ENCODE results near the gene HOXB5.

The HOXB5 gene

DNA sequence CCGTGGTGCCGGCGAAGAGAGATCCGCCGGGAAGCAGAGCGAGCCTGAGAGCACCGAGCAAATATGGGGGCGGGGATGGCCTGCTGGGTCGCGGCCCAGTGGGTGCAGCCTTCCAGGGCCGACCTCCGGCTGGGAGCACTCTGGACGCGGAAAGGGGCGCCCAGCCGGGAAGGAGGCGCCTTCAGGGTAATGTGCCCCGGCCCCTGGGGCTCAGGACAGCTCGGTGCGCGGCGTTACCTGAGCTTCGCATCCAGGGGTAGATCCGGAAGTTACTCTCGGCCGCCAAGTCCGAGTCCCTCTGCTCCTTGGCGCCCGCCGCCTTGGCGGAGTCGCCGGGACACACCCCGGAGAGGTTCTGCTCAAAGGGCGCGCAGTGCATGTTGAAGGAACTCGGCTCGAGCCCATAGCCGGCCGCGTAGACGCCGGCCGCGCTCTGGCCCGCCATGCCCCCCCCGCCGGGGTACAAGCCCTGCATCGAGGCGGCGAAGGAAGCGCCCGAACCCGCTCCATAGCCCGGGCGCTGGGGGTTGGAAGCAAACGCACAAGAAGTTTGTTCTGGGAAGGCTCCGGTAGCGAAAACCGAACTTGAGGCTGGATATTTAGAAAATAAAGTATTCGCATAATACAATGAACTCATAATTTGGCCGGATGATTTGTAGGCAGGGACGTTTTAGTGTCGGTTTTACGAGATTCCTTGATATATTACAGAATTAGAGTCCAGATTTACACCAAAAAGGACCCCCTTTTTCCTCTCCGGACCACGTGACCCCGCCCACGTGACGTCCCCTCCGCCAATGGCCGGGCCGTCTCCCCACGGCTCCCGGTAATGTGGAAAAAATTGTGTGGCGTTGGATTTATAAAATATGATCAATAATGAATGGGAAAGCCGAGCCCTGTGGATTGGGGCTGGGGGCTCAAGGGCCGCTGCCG lies 17.0 kb upstream of the HOXB5 start, which contains the start of gene HOXB7:
Gene HOXB7, minus strand, starts transcription at position 736 of the 930 bp plus-strand sequence. Its CDS starts 99 bp downstream, at position 637.
- no peak within 1 kb of the TSS for H3K27ac ChIP-seq
- peaks cover 8% of the 10 kb centered on the region; the same call in 1 of the 2 replicates for H3K9me3 ChIP-seq
- no peak within 1 kb of the TSS for H3K4me3 ChIP-seq
- no peaks in the 10 kb centered on the region for H3K4me1 ChIP-seq
- H3K27me3 ChIP-seq: peaks cover 100% of the 10 kb centered on the region
- peaks cover 97% of the 10 kb centered on the region for H4K20me1 ChIP-seq
- no peaks in the 10 kb centered on the region for H3K36me3 ChIP-seq
- no peak for TF ChIP-seq Cebpa-rat (IDR thresholded peaks at IDR 0.05)
- no peak within 1 kb of the TSS for H3K9ac ChIP-seq
- no peak within 1 kb of the TSS for H3K4me2 ChIP-seq

DNA sequence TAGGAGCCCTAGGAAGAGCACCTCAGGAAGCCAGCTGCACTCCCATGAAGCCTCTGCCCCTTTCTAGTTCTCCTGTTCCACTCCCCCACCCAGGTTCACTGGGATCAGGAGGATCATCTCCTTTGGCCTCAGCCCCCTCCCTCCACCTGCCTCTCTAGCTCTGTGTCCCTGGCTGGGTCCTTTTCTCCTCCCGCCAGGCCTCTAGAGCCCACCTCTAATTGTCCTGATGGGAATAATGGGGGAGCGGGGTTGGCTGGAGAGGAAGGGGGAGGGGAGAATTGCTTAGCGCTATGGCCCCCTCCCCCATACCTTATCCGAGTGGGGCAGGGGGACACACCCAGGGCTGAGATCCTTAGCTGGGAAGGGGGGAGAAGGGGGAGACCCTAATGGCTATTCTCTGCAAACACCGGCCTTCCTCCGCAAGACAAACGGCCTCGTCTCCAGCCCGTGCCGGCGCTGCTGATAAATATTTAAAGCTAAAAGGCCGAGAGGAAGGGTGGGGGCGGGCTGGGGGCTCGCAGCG lies 16.2 kb upstream of the HOXB5 start:
- no peak overlapping the region for H3K4me3 ChIP-seq
- no peak overlapping the region for H3K27ac ChIP-seq
- H3K9me3 ChIP-seq: peaks cover 8% of the 10 kb centered on the region; the same call in 1 of the 2 replicates
- H4K20me1 ChIP-seq: peaks cover 97% of the 10 kb centered on the region
- H3K4me1 ChIP-seq: no peaks in the 10 kb centered on the region
- no peak overlapping the region for H3K9ac ChIP-seq
- H3K27me3 ChIP-seq: peaks cover 100% of the 10 kb centered on the region
- H3K4me2 ChIP-seq: no peak overlapping the region
- TF ChIP-seq Cebpa-rat (IDR thresholded peaks at IDR 0.05): no peak
- no peaks in the 10 kb centered on the region for H3K36me3 ChIP-seq

DNA sequence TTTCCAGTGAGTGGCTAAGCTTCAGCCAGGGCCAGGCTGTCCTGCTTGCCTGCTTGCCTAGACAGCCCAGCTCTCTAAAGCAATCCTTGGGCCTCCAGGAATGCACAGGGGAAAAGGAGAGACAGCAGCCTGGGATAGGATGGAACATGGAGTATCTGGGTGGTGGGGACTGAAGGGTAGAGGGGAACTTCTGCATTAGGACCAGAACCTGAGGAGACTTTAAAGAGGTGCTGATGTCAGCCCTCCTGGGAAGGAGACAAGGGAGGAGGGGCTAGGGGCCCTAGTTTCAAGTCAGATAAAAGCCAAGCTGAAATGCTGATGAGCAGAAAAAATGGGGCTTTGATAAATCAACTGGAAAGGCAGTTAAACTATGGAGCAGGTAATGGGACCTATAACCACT lies 15.5 kb upstream of the HOXB5 start:
- Histone ChIP-seq H3K9ac (no peak overlapping the region), H3K27me3 (peaks cover 100% of the 10 kb centered on the region), H3K36me3 (no peaks in the 10 kb centered on the region), H4K20me1 (peaks cover 98% of the 10 kb centered on the region), H3K4me1 (no peaks in the 10 kb centered on the region), H3K9me3 (peaks cover 8% of the 10 kb centered on the region; the same call in 1 of the 2 replicates), H3K27ac (no peak overlapping the region), H3K4me3 (no peak overlapping the region), H3K4me2 (no peak overlapping the region)
- TF ChIP-seq Cebpa-rat (IDR thresholded peaks at IDR 0.05): no peak

GRCh38 chr17:48608494-48608834 lies 14.9 kb upstream of the HOXB5 start:
- H3K4me2 ChIP-seq: no peak overlapping the region
- H4K20me1 ChIP-seq: peaks cover 98% of the 10 kb centered on the region
- no peak for TF ChIP-seq Cebpa-rat (IDR thresholded peaks at IDR 0.05)
- no peaks in the 10 kb centered on the region for H3K4me1 ChIP-seq
- H3K36me3 ChIP-seq: no peaks in the 10 kb centered on the region
- no peak overlapping the region for H3K27ac ChIP-seq
- no peak overlapping the region for H3K4me3 ChIP-seq
- H3K9ac ChIP-seq: no peak overlapping the region
- peaks cover 8% of the 10 kb centered on the region; the same call in 1 of the 2 replicates for H3K9me3 ChIP-seq
- peaks cover 100% of the 10 kb centered on the region for H3K27me3 ChIP-seq

DNA sequence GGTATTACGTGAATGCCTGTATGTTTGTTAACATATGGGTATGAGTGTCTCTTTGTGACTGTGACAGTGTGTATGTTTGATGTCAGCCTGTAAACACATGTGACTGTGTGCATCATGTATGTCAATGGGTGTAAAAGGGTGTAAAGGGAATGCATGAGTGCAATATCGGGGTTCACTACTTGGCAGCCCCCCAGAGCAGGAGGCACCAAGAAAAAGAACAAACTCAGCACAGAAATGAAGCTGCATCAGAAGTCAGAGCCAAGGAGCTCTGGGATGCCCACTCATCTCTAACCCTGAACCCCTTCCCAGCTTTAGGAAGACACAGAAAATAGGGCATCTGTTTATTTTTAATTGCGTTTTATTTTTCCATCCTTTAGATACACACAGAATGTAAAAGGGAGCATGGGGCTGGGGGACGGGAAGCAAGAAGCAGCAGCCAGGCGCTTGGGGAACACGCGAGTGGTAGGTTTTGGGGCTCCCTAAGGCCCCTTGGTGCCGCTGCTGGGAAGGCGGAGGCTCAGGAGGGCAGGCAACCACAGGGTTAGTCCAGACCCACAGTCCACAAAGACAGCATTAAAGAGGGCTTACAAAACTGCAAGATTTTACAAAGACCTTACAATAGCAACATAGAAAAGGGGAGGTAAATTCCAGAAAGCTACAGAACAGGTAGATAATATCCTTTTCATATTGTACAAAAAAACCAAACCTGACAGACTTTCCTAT lies 13.5 kb upstream of the HOXB5 start:
- no peak overlapping the region for H3K4me2 ChIP-seq
- H3K36me3 ChIP-seq: no peaks in the 10 kb centered on the region
- peaks cover 8% of the 10 kb centered on the region; the same call in 1 of the 2 replicates for H3K9me3 ChIP-seq
- TF ChIP-seq Cebpa-rat (IDR thresholded peaks at IDR 0.05): no peak
- no peak overlapping the region for H3K4me3 ChIP-seq
- peaks cover 100% of the 10 kb centered on the region for H3K27me3 ChIP-seq
- no peaks in the 10 kb centered on the region for H3K4me1 ChIP-seq
- peaks cover 99% of the 10 kb centered on the region for H4K20me1 ChIP-seq
- no peak overlapping the region for H3K9ac ChIP-seq
- no peak overlapping the region for H3K27ac ChIP-seq

GRCh38 chr17:48605991-48606891 lies 12.7 kb upstream of the HOXB5 start:
- H3K27me3 ChIP-seq: peaks cover 100% of the 10 kb centered on the region

DNA sequence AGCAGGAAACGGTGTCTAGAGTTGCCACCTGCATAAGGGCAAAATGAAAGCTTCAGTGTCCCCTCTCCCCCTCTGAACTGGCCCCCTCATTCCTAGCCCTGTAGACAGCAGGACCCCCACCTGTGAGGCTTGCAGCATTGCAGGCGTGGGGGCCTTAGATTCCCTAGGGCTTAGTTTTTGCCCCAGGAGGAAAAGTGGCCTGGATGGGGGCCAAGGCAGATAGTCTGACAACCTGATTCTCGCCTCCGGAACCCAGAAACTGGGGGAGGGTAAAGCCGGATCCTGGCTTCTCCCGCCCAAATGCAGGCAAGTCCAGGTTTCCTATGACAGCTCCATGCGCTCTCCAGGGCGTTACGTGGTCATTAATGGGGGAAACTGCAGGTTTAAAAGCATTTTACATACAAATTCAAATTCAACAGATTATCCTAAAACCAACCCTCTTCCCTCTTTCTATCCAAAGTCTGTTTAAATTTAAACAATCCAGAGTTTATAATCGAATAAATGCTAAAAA lies 11.9 kb upstream of the HOXB5 start:
- no peaks in the 10 kb centered on the region for H3K4me1 ChIP-seq
- H3K9me3 ChIP-seq: peaks cover 4% of the 10 kb centered on the region; the same call in 1 of the 2 replicates
- no peak overlapping the region for H3K4me3 ChIP-seq
- H3K27ac ChIP-seq: no peak overlapping the region
- no peak for TF ChIP-seq Cebpa-rat (IDR thresholded peaks at IDR 0.05)
- no peak overlapping the region for H3K4me2 ChIP-seq
- peaks cover 99% of the 10 kb centered on the region for H4K20me1 ChIP-seq
- peaks cover 100% of the 10 kb centered on the region for H3K27me3 ChIP-seq
- H3K36me3 ChIP-seq: no peaks in the 10 kb centered on the region
- no peak overlapping the region for H3K9ac ChIP-seq

More at GRCh38 chr17:48605991-48606891, 12.7 kb upstream of the HOXB5 start:
- Histone ChIP-seq H4K20me1 (peaks cover 99% of the 10 kb centered on the region), H3K9me3 (peaks cover 8% of the 10 kb centered on the region; the same call in 1 of the 2 replicates), H3K4me3 (no peak overlapping the region), H3K9ac (no peak overlapping the region), H3K4me1 (no peaks in the 10 kb centered on the region), H3K36me3 (no peaks in the 10 kb centered on the region), H3K27ac (no peak overlapping the region), H3K4me2 (no peak overlapping the region)
- TF ChIP-seq Cebpa-rat (IDR thresholded peaks at IDR 0.05): no peak

- Histone ChIP-seq H4K20me1 (peaks cover 99% of the 10 kb centered on the region), H3K4me3 (no peak within 1 kb of the TSS), H3K9ac (no peak within 1 kb of the TSS)
Observed at GRCh38 chr17:48604770-48605329, 11.3 kb upstream of the HOXB5 start, which contains the start of gene HOXB6. Gene HOXB6 (minus strand): TSS chr17:48604986. CDS start chr17:48598150, 6,836 bp downstream.

More at GRCh38 chr17:48604770-48605329, 11.3 kb upstream of the HOXB5 start, which contains the start of gene HOXB6:
- Histone ChIP-seq H3K9me3 (no peaks in the 10 kb centered on the region), H3K27me3 (peaks cover 100% of the 10 kb centered on the region), H3K27ac (no peak within 1 kb of the TSS), H3K4me1 (no peaks in the 10 kb centered on the region), H3K4me2 (no peak within 1 kb of the TSS), H3K36me3 (no peaks in the 10 kb centered on the region)
- TF ChIP-seq Cebpa-rat (IDR thresholded peaks at IDR 0.05): no peak
